GM21786 (cell line): ENCODE data around the gene GPAT2.
"Not testable (repeated sequence)": the region's sequence is repeated elsewhere in the genome, so short reads cannot be mapped to it uniquely, and the experiment has no call there.

Experiments used
- ATAC-seq: cut with Tn5 transposase; IDR thresholded peaks from one replicate; pipeline ENCODE4 v1.9.1; 2021; ENCODE audit not compliant: unreplicated experiment

The GPAT2 gene, protein sequence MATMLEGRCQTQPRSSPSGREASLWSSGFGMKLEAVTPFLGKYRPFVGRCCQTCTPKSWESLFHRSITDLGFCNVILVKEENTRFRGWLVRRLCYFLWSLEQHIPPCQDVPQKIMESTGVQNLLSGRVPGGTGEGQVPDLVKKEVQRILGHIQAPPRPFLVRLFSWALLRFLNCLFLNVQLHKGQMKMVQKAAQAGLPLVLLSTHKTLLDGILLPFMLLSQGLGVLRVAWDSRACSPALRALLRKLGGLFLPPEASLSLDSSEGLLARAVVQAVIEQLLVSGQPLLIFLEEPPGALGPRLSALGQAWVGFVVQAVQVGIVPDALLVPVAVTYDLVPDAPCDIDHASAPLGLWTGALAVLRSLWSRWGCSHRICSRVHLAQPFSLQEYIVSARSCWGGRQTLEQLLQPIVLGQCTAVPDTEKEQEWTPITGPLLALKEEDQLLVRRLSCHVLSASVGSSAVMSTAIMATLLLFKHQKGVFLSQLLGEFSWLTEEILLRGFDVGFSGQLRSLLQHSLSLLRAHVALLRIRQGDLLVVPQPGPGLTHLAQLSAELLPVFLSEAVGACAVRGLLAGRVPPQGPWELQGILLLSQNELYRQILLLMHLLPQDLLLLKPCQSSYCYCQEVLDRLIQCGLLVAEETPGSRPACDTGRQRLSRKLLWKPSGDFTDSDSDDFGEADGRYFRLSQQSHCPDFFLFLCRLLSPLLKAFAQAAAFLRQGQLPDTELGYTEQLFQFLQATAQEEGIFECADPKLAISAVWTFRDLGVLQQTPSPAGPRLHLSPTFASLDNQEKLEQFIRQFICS

GRCh38 chr2:96034792-96035191, at the start of gene GPAT2:
Gene GPAT2 (minus strand): TSS chr2:96034916. CDS start chr2:96032359, 2,557 bp downstream.
- not testable (repeated sequence) for ATAC-seq

GRCh38 chr2:96083989-96084857, 49.5 kb upstream of the GPAT2 start:
- ATAC-seq: no peak

GRCh38 chr2:96083064-96083939, 48.6 kb upstream of the GPAT2 start:
- no peak for ATAC-seq

GRCh38 chr2:96082211-96083063, 47.7 kb upstream of the GPAT2 start:
- no peak for ATAC-seq

- ATAC-seq: no peak
Observed at GRCh38 chr2:96081042-96081441, 46.3 kb upstream of the GPAT2 start.

GRCh38 chr2:96075199-96075771, 40.6 kb upstream of the GPAT2 start:
- ATAC-seq: no peak

- no peak for ATAC-seq
Observed at GRCh38 chr2:96074156-96074555, 39.4 kb upstream of the GPAT2 start.

GRCh38 chr2:96073170-96073775, 38.6 kb upstream of the GPAT2 start:
- ATAC-seq: no peak

- no peak for ATAC-seq
Observed at GRCh38 chr2:96072746-96073145, 38.0 kb upstream of the GPAT2 start.

DNA sequence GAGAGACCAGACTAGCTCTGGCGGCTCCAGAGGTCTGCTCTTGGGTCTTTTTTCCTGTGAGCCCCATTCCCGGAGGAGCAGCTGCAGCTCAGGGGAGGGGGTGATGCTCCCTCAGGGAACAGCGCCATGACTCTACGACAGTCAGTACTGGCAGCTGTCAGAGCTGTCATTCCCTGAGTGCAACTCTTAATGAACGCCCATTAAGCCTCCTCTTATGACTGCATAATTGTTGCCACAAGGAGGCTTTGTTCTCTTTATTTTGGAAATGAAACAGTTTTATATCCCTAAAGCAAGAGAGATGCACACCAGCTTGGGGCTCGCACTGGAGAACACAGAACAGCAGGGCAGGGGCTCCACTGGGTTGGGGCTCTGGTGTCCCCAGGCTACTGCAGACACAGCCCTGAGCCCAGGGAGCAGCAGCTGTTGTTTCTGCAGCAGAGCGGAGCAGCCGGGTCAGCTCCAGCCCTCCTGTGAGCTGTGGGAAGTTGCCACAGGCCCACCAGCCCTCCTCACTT, 37.3 kb upstream of the GPAT2 start:
- not testable (repeated sequence) for ATAC-seq

GRCh38 chr2:96071087-96071976, 36.6 kb upstream of the GPAT2 start:
- not testable (repeated sequence) for ATAC-seq

DNA sequence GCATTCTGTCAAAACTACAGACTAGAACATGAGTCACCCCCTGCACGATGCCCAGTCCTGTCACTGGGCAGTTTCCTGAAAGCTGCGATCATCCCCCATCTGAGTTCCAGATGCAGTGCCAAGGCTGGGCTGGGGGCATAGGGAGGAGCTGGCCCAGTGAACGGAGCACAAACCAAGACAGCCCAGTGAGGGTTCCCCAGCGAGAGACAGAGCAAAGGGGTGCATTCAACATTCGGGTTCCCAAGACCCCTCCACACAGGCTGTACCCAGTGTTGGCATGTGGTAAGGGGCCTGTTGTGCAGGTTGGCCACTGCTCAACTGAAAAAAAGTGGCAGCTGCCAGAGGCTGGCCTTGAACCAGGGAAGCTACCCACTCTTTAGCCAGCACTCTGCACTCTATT, 35.6 kb upstream of the GPAT2 start:
- ATAC-seq: not testable (repeated sequence)

- not testable (repeated sequence) for ATAC-seq
Observed at GRCh38 chr2:96069878-96070277, 35.2 kb upstream of the GPAT2 start.

DNA sequence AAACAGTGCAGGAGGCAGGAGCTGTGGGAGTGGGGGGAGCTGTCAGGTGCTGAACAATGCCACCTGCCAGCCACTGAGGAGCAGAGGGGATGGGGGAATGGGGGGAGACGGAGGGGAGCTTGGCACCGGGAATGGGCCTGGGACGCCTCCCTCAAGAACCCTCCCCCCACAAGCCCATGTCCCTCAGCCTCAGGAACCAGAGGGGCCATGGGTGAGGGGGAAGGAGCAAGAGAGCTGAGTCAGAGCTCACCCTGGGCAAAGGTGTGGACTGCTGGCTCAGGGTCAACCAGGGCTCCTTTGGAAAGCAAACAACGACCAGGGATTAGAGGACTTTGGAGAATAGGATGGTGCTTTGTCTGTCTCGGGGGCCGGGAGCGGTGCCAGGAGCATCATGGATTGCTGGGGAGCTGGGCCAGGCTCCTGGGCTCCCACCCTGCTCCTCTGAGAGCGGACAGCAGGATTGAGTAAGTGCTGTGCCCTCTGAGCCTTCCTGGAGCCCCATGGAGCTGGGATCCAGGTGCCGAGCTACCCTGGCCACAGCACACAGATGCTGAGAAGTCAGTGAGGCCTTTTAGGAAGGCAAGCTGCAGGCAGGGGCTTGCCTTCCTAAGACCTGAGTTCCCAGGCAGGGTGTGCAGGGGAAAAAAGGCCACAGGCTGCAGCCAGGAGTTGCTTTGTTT, 33.3 kb upstream of the GPAT2 start:
- ATAC-seq: not testable (repeated sequence)

DNA sequence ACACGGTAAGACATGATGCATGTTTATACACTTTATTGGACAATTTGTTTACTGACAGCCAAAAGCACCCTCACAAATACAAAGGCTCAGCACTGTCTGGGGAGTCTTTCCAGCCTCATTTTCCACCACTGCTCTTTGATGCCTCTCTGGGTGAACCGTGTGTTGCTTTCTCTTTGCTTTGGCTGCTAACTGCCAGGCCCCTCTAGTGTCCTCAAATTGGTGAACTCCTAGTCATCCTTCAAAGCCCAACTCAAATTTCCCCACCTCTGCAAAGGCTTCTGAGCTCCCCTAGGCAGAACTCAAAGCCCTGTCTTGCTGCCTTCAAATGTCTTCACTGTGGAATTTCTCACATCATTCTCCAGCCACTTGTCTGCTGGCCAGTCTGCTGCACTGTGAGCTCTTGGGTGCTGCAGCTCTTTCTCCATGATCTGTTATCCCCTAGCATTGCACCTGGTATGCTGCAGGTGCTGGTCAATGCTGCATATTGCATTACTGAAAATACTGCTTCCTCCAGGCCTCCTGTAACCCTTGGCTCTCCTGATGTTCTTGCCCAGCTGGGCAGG, 32.5 kb upstream of the GPAT2 start:
- ATAC-seq: not testable (repeated sequence)

DNA sequence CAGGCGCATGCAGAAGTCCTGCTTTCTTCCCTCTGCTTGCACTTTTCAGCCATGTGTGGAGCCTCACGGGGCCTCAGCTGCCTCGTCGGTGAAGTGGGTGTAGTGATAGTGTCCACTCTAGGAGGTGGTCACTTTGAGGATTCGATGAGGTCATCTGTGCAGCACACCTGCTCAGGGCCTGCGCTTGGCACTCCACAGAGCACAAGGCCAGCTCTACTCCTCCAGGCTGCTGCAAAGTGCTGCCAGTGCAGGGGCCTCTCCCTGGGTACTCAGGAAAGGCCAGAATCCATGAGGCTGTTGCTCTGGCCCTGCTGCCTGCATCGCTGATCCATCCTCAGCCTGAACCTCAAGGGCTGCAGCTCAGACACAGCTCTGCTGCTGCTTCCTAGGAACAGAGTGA, 31.8 kb upstream of the GPAT2 start:
- not testable (repeated sequence) for ATAC-seq
